Prostate gland (tissue), 2 donors: ENCODE measurements around the gene INSR. TPM values are rescaled to one million over a fixed set of nuclear protein-coding genes. Genes with fewer than 3 reads are reported as not detected.

Experiments used
- DNase-seq: peaks from one replicate; pipeline ENCODE4 v3.0.0-alpha.2; 2019; ENCODE audit warnings: low spot score
- H3K27ac ChIP-seq, 2 donors: fragments of 200-600 bp; sonication (generic); 2 replicates each; pipeline ENCODE4 v1.5.1; 2017 to 2019
- H3K27me3 ChIP-seq: fragments of 200-600 bp; sonication (generic); replicated peaks from 2 replicates; pipeline ENCODE4 v1.5.1; 2019; ENCODE audit not compliant: insufficient read depth
- H3K36me3 ChIP-seq, 2 donors: fragments of 200-600 bp; sonication (generic); 1 replicate in 1 of 2; 2 replicates in 1 of 2; pipeline versions ENCODE4 v1.5.1 to v1.8.1; 2017 to 2019
- H3K4me1 ChIP-seq: fragments of 200-600 bp; sonication (generic); replicated peaks from 2 replicates; pipeline ENCODE4 v1.5.1; 2019
- H3K4me3 ChIP-seq, 2 donors: fragments of 200-600 bp; sonication (generic); 2 replicates each; pipeline ENCODE4 v1.5.1; 2017 to 2019
- H3K9me3 ChIP-seq: fragments of 200-600 bp; sonication (generic); 2 replicates; pipeline ENCODE4 v1.5.1; 2017
- CTCF ChIP-seq, 4 experiments: fragments of 200-600 bp in 2 of 4; fragments of 450-650 bp in 2 of 4; sonication (generic) in 2 of 4; IDR thresholded peaks; 1 replicate in 3 of 4; 2 replicates in 1 of 4; pipeline ENCODE4 v1.5.1; 2016 to 2019; ENCODE audit warnings: antibody characterized with exemption in 4 of 4, mild to moderate bottlenecking in 2 of 4, moderate library complexity in 2 of 4
- POLR2A ChIP-seq: fragments of 450-650 bp; IDR thresholded peaks from one replicate; pipeline ENCODE4 v1.6.1; 2016; ENCODE audit warnings: antibody characterized with exemption, mild to moderate bottlenecking
- POLR2AphosphoS5 ChIP-seq: sonication (generic); formaldehyde crosslinking; IDR thresholded peaks from one replicate; pipeline ENCODE4 v1.6.1; 2017; ENCODE audit warnings: antibody characterized with exemption
- WGBS: methylation state at CpG from one replicate; pipeline ENCODE4 v1.1.5; 2018; 5-methylcytosine and 5-hydroxymethylcytosine counted together
- intact Hi-C: fragments of 100-400 bp; cut with DNase I; formaldehyde crosslinking; loops from one replicate; pipeline ENCODE4 v1.14.2; 2022
- total RNA-seq, 2 donors: library from RNA; depleted of rRNA; stranded (reverse); fragments of >200 nt; gene quantifications; one replicate each; pipeline ENCODE4 v1.1.0, GENCODE V29; 2016

Gene INSR
- total RNA-seq, 2 donors from 2014 or later, result 51.2 to 124 TPM

- Histone ChIP-seq H3K27ac (no peak overlapping the region), H3K9me3 (no peaks in the 10 kb centered on the region), H3K27me3 (no peaks in the 10 kb centered on the region), H3K4me3 (no peak overlapping the region), H3K4me1 (no peaks in the 10 kb centered on the region), H3K36me3 (no peaks in the 10 kb centered on the region)
- TF ChIP-seq POLR2A (no peak), CTCF (IDR thresholded peaks at IDR 0.05) (no peak), POLR2AphosphoS5 (no peak)
- intact Hi-C loops, result no loop called here
- no peak for DNase-seq
- WGBS, result 78% methylated on average over 8 of the region's 9 CpGs
These were observed 42.2 kb upstream of the INSR start for GRCh38 chr19:7336321-7336973.

GRCh38 chr19:7333198-7334118 lies 39.2 kb upstream of the INSR start:
- H3K36me3 ChIP-seq, result no peaks in the 10 kb centered on the region
- no peak for TF ChIP-seq CTCF (IDR thresholded peaks at IDR 0.05)
- TF ChIP-seq POLR2A, result no peak
- no peak for TF ChIP-seq POLR2AphosphoS5
- no peak overlapping the region for H3K27ac ChIP-seq
- no peak for DNase-seq
- 37% methylated on average over 17 of the region's 17 CpGs for WGBS
- intact Hi-C loops, result no loop called here
- H3K9me3 ChIP-seq, result no peaks in the 10 kb centered on the region
- H3K4me3 ChIP-seq, result no peak overlapping the region
- H3K4me1 ChIP-seq, result no peaks in the 10 kb centered on the region
- no peaks in the 10 kb centered on the region for H3K27me3 ChIP-seq

GRCh38 chr19:7331446-7331845 lies 37.2 kb upstream of the INSR start:
- no peak for DNase-seq
- Histone ChIP-seq H3K27ac (no peak overlapping the region), H3K36me3 (no peaks in the 10 kb centered on the region), H3K9me3 (no peaks in the 10 kb centered on the region), H3K4me3 (no peak overlapping the region), H3K4me1 (no peaks in the 10 kb centered on the region), H3K27me3 (no peaks in the 10 kb centered on the region)
- TF ChIP-seq POLR2AphosphoS5 (no peak), POLR2A (no peak), CTCF (IDR thresholded peaks at IDR 0.05) (no peak)
- intact Hi-C loops, result no loop called here
- WGBS, result 93% methylated on average over 4 of the region's 4 CpGs

- no peak overlapping the region for H3K27ac ChIP-seq
- TF ChIP-seq POLR2A (no peak), POLR2AphosphoS5 (no peak), CTCF (IDR thresholded peaks at IDR 0.05) (no peak)
- no peak for DNase-seq
- no peaks in the 10 kb centered on the region for H3K9me3 ChIP-seq
- H3K36me3 ChIP-seq, result no peaks in the 10 kb centered on the region
- no peaks in the 10 kb centered on the region for H3K27me3 ChIP-seq
- H3K4me3 ChIP-seq, result no peak overlapping the region
- intact Hi-C loops, result no loop called here
- H3K4me1 ChIP-seq, result no peaks in the 10 kb centered on the region
- WGBS, result 90% methylated on average over 4 of the region's 4 CpGs
These were observed 34.4 kb upstream of the INSR start for GRCh38 chr19:7328647-7329046.
